Right hindlimb (tissue), 1 donor: Measurements from ENCODE around the gene TMEM208.

ENCODE experiments used
- DNase-seq: peaks from one replicate; pipeline ENCODE4 v3.0.0-alpha.2; 2018

Gene TMEM208

DNA sequence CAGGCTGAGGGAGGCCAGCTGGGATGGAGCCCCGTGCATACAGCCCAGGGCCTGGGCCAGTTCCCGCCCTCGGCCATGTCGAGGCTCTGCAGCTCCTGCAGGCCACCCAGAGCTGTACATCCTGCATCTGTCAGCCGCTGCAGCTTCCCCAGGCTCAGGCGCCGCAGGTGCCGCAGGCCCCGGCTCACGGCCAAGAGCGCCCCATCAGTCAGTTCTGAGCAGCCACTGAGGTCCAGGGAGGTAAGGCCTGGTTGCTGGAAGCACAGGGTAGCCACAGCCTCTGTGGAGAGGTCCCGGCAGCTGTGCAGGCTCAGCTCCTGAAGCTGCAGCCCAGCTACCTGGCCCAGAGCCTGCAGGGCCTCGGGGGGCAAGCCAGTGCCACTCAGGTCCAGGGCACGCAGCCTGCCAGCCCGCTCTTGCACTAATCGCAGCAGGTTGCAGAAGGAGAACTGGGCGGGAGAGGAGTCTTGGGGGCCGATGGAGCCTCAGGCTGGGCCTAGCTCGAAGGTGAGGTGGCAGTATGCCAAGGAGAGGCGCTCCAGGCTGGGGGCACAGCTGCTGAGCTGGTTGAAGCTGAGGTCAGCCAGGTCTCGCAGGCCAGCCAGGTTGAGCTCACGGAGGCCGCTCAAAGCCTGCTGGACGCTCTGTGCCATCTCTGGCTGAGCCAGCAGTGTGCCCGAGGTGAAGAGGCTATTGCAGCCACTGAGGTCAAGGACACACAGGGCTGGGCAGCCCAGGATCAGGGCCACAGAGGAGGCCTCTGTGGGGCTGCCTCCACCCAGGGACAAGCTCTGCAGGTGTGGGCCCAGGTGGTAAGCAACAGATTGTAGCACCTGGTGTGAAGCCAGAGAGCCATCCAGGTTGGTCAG, 16.6 kb upstream of the TMEM208 start:
- DNase-seq = no peak

DNA sequence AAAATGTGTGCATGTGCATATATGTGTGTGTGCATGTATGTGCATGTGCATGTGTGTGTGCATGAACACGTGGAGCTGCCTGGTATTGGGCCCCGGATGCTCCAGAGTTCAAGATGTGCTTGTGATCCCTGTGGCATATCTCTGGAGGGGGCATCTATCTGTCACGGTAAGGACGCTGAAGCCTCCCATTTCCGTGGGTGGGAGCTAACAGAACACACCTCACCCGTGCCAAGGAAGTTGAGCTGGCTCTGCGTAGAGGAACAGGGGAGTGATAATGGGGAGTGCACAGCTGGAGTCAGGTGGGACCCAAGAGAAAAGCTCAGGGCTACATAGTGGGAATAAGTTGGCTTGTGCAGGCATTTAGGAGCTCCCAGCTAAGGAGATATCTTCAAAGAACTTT, 15.3 kb upstream of the TMEM208 start:
- no peak for DNase-seq

DNA sequence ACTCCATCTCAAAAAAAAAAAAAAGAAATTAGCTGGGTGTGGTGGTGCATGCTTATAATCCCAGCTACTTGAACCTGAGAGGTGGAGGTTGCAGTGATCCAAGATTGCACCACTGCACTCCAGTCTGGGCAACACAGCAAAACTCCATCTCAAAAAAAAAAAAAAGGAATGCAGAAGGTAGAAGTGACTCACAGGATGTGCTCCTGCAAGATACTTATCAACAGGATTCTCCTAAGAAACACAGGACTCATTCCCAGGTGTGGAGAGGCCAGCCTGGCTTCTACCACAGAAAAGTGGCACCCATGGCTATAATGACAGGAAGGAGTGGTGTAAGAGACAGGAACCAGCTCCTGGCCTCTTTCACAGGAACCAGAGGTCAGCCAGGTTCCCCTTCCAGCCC, 14.2 kb upstream of the TMEM208 start:
- no peak for DNase-seq

DNA sequence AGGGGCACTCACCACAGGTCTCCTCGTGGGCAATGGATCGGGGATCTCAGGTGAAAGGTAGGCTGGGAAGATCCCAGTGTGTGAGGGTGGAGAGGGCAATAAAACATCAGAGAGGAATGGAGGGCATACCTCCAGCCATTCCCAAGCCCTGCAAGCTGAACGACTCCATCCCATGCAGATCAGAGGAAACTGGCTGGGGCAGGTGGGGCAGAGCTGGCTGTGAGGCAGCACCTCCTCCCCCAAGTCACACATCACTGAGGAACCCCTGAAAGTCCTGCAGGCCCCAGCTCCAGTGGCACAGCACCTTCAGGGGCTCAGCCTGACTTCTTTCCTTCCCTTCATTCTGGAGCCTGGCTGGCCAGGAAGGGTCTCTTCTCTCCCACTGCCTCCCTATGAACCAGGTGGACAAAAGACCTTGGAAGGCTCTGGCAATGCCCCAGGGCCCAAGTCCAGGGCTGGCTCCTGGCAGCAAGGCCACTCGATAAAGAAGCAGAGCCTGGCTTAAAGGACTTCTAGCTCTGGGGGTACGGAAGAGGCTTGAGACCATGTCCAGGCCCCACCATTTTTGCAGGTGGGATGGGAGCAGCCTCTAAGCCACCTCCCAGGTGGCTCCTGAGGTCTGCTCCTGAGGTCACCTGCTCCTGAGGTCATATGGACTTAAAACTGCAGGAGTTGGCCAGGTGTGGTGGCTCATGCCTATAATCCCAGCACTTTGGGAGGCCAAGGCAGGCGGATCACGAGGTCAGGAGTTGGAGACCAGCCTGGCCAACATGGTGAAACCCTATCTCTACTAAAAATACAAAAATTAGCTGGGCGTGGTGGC, 13.5 kb upstream of the TMEM208 start:
- no peak for DNase-seq

DNA sequence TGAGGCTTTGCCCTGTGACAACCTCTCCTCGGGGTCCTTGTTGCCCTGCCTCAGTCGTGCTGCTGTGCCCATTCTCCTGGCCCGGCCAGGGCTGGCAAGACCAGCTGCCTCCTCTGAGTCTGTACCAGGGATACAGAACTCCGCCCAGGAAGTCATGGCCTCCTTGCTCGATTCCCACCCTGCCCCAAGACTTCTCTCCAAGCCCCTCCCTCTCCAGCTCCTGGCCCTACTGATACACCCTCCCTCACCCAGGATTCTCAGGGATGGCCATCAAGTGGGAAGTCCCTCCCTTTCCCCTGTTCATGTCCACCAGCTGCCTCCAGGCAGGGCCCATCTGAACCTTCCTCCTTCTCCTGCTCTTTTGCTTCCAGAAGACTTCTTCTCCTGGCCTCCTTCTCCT, 11.2 kb upstream of the TMEM208 start:
- DNase-seq = no peak

DNA sequence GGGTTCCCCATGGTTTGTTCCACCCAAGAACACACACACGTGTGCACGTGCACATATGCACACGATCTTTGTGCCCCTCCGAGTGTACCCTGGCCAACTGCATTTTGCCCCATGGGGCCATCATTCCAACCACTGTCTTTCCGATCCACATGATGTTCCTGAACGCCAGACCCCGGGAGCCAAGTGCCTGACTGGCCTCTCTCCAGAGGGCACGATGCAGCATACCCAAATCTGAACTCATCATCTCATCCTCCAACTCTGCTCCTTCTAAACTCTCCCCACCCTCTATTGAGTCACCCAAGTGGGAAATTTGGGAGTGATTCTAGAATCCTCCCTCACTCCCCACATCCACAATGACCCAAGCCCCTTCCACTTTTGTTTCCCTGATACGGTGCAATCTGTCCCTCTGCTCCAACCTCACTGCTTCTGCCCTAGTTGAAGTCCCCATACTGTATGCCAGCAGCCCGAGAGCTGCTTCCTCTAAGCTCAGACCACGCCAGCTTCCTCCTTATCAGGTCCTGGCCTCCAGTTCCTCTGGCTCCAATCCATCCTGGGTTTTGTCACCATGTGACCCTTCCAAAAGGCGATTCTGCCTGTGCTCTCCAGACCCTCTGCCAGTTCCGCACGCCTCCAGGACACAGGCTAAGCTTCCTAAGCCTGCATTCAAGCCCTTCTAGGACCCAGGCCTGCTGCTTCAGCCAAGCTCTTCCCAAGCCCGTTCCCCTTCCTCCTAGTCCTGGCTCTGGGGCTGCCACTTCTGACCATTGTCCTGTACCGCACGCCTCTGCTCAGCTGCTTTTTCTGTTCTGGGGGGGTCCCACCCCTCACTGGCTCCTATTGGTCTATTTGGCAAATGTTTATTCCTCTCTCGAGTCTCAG, 10.1 kb upstream of the TMEM208 start:
- DNase-seq = no peak

DNA sequence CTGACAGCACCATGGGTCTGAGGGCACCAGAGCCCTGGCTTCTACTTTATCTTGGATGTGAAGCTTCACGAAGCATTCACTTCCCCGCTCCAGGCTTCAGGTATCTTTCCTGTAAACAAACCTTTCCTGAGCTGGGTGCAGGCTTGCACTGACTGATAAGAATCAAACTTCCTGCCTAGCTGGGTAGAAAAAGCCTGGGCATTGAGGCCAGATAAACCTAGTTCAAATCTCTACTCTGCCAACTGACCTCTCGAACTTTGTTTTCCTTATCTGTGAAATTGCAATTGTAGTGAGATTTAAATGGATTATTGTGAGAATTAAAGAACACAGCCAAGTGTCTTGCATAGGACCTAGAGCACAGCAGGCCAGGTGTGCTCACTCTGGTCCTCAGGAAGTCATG, 2.9 kb upstream of the TMEM208 start:
- DNase-seq = no peak

DNA sequence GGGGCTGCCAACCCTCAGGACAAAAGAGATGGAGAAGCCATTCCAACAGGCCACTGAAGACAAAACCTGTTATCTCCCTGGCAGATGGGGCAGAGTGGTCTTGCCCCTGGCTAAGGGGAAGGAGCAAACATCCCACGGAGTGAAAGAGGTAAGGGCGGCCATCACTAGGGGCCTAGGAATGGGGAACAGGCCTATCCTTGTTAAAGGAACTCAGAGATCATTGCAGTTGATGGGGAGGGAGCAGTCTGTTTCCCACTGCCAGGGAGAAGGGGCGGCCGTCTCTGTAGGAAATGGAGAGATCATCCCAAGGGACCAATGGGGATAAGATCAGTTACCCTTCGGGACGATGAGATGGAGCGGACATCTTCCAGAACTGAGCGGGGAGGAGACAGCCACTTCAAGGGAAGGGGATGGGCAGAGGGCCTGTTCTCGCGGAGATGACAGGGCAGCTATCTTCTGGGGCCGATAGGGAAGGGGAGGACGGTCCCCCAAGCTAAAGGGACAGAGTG, 581 bp upstream of the TMEM208 start:
- DNase-seq = no peak

DNA sequence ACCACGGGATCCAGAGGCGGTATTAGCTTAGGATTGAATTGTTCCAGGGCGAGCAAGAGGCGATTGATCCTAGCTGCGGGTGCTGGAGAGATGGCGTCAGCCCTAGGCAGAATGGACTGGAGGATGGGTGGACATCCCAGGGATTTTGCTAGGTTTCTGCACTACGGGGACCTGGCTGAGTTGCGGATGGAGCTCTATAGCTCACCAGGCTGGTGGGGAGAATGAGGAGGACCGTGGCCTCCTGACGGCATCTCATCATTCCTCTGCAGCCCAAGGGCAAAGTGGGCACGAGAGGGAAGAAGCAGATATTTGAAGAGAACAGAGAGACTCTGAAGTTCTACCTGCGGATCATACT, 614 bp downstream of the TMEM208 start:
- no peak for DNase-seq

DNA sequence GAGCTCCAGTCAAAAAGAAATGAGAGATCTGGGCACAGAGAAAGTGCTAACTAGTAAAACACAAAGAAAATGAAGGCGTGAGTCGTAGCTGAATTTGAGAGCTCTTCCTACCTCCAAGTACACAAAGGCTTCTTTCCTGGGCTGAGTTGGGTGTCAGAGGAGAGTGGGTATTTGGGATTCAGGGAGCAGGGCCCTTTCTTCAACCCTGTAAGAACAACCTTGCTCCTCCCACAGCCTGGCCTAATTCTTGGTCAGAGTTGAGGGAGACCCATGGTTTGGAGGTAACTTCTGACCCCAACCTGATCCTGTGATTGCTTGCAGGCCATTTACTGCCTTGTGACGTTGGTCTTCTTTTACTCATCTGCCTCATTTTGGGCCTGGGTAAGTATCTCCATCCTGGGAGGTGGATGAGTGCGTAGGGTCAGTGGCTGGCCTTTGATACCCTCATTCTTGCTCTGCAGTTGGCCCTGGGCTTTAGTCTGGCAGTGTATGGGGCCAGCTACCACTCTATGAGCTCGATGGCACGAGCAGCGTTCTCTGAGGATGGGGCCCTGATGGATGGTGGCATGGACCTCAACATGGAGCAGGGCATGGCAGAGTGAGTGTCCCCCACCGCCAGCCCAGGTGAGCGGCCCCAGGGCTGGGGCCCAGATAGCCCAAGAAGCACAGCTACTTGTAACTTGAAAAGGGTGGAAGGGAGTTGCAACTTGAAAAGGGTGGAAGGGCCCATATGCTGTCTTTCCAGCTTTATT, 1.3 kb downstream of the TMEM208 start:
- no peak for DNase-seq

DNA sequence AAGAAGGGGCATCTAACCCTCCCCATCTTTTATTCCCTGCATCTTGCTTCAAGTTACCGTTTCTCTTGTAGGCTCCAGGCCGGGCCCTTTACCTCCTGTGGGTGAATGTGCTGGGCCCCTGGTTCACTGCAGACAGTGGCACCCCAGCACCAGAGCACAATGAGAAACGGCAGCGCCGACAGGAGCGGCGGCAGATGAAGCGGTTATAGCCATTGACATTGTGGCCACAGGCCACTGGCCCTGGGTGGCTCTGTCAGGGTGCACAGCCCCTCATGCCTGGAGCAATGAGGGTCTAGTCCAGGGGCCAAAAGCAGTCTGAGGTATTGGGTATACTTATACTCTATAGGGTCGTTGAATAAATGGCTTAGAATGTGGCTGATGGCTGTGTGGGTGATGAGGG, 2.0 kb downstream of the TMEM208 start:
- peak; percentile 8 for DNase-seq

DNA sequence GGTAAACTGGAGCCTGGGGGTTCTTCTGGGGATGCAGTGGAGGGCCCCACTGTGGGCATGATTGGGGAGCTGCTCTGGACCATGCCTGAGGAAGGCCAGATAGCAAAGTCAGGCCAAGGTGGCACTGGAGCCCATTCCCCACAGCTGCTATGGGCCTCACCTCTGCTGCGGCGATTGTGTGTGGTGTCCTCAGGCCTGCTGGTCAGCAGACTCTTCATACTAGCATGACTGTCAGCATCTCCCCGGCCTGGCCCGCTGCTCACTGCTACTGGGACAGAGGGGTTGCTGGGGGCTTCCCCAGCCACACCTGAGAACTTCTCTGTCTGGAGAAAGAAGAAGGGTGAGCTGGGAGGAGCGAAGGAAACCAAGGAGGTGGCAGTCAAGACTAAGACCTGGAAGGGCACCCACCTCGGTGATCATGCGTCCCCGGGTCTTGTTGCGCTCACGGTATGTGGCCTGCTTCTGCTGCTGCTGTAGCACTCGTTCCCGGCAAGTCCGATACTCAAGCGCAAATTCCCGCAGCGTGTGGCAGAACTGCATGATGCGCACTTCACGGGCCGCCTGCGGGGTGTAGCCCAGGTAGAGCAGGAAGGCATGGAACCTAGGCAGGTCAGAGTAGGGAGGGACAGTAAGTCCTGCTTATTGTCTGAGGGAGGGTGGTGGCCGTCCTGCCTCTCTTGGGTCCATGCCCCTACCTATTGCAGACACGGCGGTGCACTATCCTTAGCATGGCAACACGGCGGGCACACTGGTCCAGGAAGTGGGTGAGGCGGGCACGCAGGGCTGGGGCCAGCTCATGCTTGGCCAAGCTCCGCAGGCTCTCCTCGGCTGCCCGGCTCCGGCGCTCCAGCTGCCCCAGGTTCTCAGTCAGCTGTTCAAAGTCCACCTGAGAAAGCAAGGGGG, 3.2 kb downstream of the TMEM208 start:
- peak; percentile 16 for DNase-seq

DNA sequence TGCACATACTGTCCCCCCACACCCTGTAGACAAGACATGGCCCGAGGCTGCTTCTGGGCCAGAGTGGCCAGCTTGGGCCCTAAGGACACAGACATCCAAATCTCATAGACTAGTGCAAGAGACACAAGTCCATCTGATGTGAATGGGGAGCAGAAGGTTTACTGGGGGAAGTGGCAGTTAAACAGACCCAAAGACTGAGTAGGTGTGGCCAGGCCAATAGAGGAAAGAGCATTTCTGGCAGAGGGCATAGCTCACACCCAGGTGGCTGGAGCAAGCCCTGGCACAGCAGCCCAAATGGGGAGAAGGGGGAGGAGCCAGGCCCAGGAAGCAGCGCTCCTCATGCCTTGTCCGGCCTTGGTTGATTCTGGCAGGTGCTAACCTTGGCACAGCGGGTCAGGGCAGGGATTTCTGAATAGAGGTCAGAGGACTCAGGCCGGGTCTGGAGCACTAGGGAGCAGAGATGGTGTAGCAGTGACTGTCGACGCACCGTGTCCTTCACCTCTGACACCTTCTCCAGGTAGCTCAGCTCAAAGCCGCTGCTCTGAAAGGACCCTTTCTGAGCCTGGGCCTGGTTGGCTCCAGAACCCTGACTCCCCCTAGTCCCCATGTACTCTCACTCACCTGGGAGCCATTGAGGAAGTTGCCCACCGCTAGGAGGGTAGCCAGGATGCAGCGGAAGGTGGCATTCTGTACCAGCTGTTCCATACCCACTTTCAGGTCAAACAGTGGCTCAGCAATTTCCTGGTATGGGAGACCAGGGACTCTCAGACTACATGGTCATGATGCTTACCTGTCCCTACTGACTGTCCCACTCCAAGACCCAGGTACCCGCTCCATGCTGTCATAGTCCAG, 4.1 kb downstream of the TMEM208 start:
- peak; percentile 17 for DNase-seq

DNA sequence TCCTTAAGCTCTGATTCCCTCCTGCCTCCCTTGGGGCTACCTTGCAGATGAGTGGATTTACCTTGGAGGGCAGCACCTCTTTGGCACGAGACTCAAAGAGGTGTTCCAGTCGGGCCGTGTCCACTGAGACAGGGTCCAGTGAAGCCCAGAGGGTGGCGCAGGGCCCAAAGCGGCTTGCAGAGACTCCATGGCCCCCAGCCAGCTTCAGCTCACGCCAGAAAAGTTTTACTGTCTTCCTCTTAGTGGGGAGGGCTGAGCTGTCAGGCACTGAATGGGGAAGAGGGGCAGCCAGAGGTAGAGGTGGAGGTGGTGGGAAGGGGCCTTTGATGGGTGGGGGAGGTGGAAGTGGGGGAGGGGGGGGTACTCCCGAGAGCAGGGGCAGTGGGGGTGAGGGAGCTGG, 6.7 kb downstream of the TMEM208 start:
- DNase-seq = peak; percentile 18

DNA sequence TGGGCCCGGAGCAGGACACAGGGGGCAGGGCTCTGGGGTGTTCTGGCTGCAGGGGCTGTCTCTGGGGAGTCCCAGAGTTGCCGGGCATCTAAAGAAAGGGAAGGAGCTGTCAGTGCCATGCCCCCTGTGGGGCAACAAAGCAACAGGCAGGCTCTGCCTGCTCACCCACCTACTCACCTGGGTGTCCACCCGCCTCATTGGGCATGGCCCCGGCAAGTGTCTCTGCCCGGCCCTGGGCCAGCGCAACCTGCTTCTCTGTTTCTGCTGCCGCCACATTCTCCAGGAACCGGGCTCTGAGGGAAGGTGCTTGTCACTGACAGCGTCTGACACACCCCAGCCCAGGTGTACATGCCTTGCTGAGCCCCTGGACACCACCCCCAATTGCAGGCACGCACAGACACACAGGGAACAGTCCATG, 7.3 kb downstream of the TMEM208 start:
- DNase-seq = no peak

DNA sequence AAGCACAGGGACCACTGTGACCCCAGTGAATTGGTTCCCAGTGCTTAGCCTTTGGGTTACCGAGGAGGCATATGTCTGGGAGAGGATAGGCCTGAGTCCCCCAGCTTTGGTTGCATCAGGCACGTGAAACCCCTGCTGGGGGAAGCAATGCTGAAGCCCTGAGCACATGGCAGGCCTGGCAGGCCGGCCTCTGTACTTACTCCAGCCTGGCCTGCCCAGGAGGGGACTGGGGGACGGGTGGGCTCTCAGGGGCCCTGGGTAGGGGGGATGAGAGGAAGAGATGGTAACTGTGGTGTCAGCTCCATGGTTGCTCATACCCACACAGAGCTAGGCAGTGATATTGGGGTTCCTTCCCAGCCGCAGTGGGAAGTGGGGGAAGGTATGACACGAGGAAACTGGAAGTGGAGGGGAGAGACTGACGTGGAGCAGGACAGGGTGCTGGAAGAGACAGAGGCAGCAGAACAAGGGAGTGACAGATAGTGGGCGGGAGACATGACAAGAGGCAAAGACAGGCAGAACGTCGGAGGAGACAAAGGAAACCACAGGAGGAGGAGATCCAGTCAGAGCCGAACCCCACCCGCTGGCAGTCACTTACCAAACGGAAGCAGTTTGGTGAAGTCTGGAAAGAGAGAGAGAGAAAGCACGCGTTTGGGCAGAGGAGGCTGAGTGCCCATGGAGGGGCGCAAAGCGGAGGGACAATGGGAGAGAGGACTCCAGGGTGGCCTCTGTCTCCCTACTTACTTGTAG, 9.1 kb downstream of the TMEM208 start:
- DNase-seq = no peak

DNA sequence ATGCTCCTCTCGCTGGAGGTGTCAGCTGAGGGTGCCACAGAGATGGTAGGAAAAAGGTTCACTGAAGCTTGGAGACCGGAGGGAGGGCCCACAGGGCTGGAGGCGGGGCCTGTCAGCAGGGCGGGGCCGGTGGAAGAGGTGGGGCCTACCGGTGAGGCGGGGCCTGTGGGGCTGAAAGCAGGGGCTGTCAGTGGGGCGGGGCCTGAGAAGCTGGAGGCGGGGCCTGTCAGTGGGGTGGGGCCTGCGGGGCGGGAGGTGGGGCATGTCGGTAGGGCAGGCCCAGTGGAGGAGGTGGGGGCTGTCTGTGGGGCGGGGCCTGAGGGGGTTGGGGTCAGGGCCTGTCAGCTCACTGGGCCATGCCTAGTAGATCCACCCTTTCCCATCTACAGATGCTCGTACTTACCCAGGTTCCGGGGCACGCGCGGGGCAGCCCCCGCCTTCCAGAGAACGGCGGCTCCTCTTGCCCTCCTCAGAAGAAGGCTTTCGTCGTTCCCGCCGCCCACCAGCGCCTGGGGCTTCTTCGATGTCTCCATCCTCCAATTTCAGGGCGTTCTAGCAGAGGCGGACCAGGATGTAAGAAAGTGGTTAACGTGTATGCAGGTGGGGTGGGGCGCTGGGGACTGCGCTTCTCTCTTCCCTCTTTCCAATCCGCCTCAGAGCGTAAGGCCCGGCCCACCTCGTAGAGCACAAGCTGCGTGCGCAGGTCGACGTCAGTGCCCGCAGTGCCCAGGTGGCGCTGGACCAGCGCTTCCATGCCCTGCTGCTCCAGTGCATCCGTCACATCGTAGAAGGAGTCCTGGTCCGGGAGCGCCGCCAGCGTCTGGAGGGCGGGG, 9.8 kb downstream of the TMEM208 start:
- DNase-seq = no peak
